ENCODE results near the gene EGFR.
"Not testable (repeated sequence)": the region's sequence is repeated elsewhere in the genome, so short reads cannot be mapped to it uniquely, and the experiment has no call there.

The EGFR gene

DNA sequence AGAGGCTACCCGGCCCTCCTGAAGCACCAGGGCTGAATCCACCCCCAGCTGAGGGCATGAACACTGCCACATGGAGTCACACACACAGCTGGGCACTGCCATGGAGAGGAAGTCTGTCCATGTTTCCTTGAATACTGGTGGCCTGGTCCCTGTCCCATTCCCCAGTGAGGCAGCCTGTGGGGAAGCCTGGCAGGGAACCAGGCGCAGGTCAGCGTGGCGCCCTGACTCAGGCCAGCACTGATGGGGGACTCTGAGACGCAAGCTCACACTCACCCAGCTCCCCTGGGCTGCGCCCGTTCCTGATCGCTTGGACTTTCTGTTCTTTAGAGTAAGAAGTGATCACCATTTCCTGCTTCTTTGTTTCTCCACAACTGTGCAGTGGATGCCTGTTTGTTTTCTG, 128.3 kb downstream of the EGFR start:
- no peak for DNase-seq (ENCODE audit: low read depth in 2 of 2)

DNA sequence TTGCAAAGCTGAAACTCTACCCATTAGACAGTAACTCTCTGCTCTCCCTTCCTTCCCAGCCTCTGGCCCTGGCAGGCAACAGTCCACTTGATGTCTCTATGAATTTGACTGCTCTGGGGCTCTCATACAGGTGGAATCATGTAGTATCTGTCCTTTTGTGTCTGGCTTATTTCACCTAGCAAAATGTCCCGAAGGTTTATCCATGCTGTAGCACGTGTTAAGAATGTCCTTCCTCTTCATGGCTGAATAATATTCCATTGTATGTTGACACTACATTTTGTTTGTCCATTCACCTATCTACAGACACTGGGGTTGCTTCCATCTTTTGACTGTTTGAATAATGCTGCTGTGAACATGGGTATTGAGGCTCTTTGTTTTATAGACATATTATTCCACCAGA, 128.9 kb downstream of the EGFR start:
- DNase-seq (ENCODE audit: low read depth in 2 of 2), result no peak

DNA sequence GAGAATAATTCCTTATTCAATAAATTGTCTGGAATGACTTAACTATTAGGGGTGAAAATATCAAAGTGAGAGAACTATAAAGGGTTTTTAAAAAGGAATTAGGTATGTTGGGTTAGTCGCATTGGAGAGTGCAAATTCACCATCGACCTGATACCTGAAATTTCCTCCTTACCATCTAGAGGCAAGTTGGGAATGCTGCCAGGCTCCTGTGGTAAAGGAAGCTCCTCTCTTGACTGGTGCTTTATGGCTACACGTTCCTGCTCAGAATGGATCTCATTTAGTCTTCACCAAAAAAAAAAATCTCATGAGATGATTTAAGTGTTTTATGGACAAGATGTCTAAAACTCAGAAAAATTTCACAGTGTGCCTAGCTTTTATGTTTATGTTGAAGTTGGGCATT, 129.8 kb downstream of the EGFR start:
- no peak for DNase-seq (ENCODE audit: low read depth in 2 of 2)

DNA sequence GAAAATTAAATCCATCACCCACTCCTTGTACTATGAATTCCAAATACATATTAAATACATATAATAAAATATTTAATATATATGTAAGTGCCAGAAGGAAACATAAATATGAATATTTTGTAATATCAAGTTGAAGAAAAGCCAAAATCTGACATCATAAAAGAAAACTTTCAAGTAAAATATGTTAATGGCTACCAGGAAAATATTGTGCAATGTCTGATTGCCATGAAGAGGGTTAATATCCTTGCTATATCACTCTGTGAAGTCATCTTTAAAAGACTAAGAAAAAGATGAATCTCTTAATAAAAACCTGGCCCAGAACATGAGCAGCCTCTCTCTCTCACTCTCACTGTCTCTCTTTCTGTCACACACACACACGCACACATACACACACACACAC, 130.2 kb downstream of the EGFR start:
- no peak for DNase-seq (ENCODE audit: low read depth in 2 of 2)

DNA sequence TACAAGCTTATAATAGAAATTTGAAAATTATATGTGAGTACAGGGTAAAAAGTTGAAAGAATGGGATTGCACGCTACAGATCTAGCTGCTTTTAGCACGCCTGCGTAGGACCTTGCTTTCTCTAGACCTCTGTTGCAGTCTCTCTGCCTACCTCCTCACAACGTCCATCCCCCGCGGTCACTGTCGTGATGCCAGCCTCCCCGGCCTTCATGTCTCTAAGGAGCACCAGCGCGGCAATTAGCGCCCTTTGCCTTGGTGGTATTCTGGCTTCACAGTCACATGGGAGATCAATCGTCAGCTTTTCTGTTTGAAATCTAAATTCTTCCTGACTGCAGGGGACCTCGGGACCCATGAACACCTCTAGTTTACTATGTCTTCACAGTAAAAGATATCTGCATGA, 131.3 kb downstream of the EGFR start:
- DNase-seq (ENCODE audit: low read depth in 2 of 2), result no peak

DNA sequence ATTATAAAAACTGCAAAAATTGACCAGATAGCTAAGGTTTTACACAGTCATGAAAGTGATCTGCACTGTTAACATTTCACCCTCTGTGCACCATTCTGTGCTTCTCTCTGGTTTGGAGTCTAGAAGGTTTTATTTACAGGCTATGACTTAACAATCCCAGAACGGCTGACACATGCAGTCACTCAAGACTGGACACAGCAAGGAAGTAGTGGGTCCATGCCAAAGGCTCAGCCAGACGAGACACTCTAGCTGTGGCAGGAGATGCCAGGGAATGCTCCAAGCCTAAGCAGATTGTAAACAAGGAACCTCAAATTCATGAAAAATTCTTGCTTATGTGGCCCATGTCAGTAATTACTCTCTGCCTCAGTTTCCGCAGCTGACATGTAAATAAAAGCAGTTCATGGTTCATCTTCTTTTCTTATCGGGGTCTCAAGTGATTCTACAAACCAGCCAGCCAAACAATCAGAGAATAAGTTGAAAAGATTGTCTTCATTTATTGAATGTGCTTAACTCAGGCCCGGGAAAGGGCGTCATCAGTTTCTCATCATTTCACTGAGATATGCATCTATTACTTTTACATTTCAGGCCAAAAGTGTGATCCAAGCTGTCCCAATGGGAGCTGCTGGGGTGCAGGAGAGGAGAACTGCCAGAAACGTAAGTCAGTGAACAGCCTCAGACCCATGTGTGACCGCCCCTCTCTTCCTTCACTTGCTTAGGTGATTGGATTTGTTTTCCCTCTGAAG, 132.1 kb downstream of the EGFR start:
- DNase-seq (ENCODE audit: low read depth in 2 of 2), result no peak

DNA sequence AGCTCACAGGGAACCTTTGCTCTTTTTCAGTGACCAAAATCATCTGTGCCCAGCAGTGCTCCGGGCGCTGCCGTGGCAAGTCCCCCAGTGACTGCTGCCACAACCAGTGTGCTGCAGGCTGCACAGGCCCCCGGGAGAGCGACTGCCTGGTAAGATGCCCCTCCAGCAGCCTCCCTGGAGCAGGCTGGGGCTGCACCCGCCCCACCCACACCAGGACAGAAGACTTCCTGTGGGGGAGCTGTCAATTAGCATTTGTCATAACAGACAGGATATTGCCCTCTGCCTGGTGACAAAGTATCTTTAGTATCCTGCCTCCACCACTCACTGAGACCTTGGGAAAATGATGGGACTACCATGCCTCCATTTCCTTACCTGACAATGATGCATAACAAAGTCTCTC, 133.7 kb downstream of the EGFR start:
- DNase-seq (ENCODE audit: low read depth in 2 of 2), result no peak

DNA sequence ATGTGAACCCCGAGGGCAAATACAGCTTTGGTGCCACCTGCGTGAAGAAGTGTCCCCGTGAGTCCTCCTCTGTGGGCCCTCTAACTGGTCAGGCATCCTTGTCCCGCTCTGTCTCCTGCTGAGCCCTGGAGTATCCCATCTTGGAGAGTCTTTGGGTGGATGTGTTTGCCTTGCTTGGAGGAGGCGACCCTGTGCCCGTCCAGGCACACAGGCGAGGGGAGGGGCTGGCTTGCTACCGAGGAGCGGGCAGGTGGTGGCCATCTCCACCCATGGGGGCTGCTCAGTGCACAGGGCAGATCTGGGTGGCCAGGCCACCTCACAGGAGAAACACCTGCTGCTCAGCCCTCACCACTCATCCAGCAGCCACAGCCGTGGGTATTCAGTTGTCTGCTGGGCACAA, 135.3 kb downstream of the EGFR start:
- DNase-seq (ENCODE audit: low read depth in 2 of 2), result no peak

DNA sequence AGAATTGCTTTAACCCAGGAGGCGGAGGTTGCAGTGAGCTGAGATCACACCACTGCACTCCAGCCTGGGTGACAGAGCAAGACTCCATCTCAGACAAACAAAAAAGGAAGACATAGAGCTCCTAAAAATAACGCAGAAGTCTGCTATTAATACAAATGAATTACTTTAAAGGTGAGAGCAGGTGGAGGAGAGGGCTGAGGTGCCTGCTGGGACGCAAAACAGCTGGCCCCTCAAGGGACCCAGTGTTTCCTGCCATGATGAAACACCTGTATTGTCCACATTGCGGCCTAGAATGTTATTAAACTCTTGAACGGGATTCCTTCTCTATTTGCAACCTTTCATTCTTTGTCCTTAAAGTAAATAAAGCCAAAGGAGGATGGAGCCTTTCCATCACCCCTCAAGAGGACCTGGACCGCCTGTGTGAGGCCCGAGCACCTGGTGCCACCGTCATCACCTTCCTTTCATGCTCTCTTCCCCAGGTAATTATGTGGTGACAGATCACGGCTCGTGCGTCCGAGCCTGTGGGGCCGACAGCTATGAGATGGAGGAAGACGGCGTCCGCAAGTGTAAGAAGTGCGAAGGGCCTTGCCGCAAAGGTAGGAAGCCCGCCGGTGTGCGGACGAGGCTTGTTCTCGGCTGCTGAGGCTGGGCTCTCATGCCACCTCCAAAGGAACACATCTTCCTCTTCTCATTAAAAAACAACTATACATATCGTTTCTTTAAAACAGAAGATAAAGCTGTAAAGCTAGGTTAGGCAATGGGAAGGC, 136.7 kb downstream of the EGFR start:
- no peak for DNase-seq (ENCODE audit: low read depth in 2 of 2)

DNA sequence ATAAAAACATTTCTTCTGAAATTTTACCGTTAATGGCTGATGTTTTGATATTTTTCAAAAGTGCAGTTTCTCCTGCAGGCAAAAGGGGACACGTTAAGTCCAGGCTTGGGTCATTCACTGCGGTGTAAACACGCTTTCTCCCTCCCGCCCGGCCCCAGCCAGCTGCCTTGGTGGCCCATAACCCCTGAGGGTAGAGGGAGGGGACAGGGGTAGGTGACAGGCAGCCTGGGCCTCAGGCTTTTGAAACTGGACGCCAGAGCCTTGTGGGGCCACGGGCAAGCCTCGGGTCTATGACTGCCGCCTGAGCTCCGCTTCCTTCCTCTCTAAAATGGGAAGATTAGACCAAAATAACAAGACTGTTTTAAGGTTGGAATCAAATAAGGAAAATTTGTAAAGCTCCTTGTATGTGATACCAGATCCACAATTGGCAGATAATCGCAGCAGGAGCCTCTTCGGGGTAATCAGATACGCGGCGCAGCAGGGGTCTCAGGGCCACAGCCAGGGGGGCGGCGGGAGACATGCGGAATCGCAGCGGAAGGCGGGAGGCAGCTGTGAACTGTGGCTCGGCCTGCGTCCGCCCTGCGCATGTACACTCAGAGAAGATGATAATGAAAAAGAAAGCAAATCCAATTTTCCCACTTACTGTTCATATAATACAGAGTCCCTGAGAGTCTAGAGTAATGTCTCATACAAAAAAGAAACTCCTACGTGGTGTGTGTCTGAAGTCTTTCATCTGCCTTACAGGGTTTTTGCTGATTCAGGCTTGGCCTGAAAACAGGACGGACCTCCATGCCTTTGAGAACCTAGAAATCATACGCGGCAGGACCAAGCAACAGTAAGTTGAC, 138.3 kb downstream of the EGFR start:
- DNase-seq (ENCODE audit: low read depth in 2 of 2), result no peak

DNA sequence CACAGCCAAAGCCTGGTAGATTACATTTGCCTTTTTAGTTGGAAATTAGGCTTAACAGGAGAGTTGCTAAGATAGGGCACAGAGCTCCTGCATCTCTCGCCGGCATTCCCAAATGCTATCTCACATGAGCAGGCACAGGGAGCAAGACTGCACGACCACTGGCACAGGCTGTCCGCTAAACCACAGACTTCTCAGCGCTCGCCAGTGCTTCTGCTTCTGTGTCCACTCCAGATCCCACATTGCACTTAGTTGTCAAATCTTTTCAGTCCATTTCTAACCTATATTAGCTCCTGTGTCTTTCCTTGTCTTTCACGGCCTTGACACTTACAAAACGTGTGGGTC, 138.9 kb downstream of the EGFR start:
- no peak for DNase-seq (ENCODE audit: low read depth in 2 of 2)

DNA sequence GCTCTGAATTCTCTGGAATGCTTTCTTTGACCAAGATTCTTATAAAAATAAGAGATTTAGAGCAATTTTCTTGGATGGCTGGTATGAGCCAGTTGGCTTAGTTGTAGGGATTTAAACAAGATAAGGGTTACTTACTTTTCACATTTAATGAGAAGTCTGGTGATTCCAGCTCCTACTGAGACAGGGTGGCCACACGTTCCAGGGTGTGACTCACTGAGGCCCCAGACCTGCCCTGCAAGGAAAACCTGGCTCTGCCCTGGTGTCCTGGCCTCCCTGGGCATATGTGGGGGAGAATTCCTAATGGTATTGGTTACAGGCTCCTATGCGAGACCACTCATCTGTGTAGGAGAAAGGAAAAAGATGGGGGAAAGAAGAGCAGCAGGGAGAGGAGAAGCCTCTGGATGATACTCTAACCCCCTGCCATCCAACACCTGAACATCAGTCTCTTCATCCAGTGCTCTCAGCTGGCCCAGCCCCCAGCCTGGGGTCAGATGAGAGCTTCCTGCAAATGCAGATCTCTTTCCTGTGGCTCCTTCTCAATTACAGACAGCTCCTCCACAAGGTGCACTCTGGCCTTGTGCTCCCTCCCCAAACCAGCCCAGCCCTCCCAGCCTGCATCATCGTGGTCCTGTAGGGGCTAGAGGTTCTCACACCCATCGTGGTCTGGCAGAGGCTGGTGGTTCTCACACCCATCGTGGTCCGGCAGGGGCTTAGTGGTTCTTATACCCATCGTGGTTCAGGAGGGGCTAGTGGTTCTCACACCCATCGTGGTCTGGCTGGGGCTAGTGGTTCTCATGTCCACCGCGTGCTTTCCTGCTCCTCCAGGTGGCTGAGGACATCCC, 139.9 kb downstream of the EGFR start:
- no peak for DNase-seq (ENCODE audit: low read depth in 2 of 2)

DNA sequence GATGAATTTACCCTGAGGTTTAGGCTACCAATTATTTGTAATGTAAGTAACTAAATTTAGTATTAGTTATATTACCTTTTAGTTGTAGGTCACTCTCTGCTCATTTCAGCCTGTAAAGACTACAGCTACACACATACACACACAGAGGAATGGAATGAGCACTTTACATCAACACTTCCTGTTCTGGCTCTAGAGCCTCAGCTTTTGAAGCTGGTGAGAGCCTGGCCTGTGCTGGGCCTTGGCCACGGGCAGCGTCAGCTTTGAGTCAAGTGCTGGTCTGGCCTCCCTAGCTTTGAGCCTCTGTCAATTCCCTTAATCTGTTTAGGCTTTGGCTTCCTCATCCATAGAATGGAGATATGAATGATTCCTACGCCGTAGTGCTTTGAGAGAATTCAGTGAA, 141.7 kb downstream of the EGFR start:
- DNase-seq (ENCODE audit: low read depth in 2 of 2), result no peak

DNA sequence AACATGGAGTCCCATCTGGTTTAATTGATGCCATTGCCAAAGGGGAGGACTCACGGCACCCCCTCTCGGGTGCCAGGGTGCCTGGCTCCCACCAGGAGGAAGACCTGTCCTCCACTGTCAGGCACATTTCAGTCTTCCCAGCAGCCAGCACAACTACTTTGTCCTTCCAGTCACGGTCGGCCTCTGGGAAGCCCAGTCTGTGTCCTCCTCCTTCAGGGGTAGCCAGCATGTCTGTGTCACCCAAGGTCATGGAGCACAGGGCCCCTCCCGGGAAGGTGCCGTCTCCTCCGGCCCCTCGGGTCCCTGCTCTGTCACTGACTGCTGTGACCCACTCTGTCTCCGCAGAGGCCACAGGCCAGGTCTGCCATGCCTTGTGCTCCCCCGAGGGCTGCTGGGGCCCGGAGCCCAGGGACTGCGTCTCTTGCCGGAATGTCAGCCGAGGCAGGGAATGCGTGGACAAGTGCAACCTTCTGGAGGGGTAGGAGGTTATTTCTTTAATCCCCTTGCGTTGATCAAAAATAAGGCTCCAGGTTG, 142.4 kb downstream of the EGFR start:
- no peak for DNase-seq (ENCODE audit: low read depth in 2 of 2)

DNA sequence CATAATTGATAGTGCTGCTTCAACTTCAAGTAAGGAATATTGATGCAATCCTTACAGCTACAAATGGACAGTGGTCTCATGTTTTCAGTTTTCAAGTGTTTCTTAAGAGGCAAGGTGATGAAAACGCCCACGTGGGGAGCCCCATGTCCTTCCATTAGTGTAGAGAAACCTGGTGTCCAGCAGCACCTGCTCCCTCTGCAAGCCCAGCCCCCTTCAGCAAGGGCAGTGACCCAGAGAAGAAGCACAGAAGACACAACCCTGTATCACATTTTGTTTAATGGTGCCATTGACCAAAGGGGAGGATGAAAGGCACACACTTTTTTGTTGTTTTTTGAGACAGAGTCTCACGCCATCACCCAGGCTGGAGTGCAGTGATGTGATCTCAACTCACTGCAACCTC, 143.7 kb downstream of the EGFR start:
- no peak for DNase-seq (ENCODE audit: low read depth in 2 of 2)

DNA sequence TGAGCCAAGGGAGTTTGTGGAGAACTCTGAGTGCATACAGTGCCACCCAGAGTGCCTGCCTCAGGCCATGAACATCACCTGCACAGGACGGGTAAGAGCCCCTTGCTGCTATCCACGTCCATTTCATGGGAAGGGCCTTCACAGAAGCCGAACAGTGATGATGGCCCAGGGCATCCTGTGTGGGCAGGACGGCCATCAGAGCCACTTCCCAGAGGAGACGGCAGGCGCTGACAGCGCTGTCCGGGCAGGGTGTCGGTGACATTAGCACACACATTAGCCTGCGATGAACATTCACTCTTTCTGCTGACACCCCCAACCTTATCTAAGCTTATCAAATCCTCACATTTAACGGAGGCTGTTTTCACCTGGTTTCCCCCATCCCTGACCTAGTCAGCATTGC, 144.9 kb downstream of the EGFR start:
- no peak for DNase-seq (ENCODE audit: low read depth in 2 of 2)

DNA sequence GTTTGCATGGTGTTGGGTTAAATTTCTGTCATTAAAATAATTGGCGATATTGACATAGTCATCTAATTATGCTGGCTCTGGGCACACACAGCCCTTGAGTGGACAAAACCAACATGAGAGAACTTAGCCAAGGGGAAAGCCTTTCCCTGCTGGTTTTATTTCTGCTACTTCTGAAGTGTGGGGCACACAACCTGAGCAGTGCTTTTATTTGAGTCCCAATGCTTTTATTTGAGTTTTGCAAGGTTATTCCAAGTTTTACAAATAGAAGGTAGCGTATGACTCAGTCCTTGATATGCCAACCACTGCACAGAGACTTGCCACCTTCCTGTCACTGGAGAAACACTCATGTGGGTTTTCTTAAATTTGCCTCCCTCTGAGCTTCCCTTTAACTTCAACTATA, 145.7 kb downstream of the EGFR start:
- DNase-seq (ENCODE audit: low read depth in 2 of 2), result no peak

DNA sequence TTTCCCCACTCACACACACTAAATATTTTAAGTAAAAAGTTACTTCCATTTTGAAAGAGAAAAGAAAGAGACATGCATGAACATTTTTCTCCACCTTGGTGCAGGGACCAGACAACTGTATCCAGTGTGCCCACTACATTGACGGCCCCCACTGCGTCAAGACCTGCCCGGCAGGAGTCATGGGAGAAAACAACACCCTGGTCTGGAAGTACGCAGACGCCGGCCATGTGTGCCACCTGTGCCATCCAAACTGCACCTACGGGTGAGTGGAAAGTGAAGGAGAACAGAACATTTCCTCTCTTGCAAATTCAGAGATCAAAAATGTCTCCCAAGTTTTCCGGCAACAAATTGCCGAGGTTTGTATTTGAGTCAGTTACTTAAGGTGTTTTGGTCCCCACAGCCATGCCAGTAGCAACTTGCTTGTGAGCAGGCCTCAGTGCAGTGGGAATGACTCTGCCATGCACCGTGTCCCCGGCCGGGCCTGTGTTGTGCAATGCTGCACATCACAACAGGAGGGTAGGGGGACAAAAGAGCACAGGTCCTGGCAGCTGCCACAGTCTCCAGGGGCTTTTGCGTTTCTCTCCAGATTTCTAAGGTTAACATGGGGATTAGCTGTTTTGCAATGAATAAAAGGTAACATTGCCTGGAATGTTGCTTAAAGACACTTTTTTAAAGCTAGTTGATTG, 146.5 kb downstream of the EGFR start:
- no peak for DNase-seq (ENCODE audit: low read depth in 2 of 2)

DNA sequence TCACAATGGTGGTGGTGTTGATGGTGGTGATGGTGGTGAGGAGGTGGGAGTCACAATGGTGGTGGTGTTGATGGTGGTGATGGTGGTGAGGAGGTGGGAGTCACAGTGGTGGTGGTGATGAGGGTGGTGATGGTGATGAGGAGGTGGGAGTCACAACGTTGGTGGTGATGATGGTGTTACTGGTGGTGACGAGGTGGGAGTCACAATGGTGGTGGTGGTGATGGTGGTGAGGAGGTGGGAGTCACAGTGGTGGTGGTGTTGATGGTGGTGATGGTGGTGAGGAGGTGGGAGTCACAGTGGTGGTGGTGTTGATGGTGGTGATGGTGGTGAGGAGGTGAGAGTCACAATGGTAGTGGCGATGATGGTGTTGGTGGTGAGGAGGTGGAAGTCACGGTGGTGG, 148.5 kb downstream of the EGFR start:
- not testable (repeated sequence) for DNase-seq (ENCODE audit: low read depth in 2 of 2)

DNA sequence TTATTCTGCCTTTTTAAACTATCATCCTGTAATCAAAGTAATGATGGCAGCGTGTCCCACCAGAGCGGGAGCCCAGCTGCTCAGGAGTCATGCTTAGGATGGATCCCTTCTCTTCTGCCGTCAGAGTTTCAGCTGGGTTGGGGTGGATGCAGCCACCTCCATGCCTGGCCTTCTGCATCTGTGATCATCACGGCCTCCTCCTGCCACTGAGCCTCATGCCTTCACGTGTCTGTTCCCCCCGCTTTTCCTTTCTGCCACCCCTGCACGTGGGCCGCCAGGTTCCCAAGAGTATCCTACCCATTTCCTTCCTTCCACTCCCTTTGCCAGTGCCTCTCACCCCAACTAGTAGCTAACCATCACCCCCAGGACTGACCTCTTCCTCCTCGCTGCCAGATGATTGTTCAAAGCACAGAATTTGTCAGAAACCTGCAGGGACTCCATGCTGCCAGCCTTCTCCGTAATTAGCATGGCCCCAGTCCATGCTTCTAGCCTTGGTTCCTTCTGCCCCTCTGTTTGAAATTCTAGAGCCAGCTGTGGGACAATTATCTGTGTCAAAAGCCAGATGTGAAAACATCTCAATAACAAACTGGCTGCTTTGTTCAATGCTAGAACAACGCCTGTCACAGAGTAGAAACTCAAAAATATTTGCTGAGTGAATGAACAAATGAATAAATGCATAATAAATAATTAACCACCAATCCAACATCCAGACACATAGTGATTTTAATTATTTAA, 151.7 kb downstream of the EGFR start:
- no peak for DNase-seq (ENCODE audit: low read depth in 2 of 2)
